GM23338 (cell line): ENCODE measurements around the gene EFHD2.

Experiments used
- CREB1 ChIP-seq: fragments of 250-450 bp; sonication (Bioruptor Pico); IDR thresholded peaks from 2 replicates; pipeline ENCODE4 v1.5.0; 2020; ENCODE audit warnings: low read depth, mild to moderate bottlenecking, moderate library complexity
- CTCF ChIP-seq, 2 experiments: fragments of 200-600 bp in 1 of 2; sonication (generic) in 1 of 2; conservative IDR thresholded peaks; 2 replicates each; pipeline versions ENCODE4 v1.5.1 to v1.6.1; 2016 to 2017; ENCODE audit warnings: antibody characterized with exemption in 2 of 2, low read depth in 2 of 2, mild to moderate bottlenecking in 2 of 2, moderate library complexity in 1 of 2
- ETS1 ChIP-seq: IDR thresholded peaks from 2 replicates; pipeline ENCODE4 v1.6.1; 2016; ENCODE audit warnings: antibody characterized with exemption
- EZH2 ChIP-seq: fragments of 200-600 bp; sonication (generic); IDR thresholded peaks from one replicate; pipeline ENCODE4 v1.8.0; 2017; ENCODE audit warnings: antibody characterized with exemption, mild to moderate bottlenecking, low read depth; ENCODE audit not compliant: unreplicated experiment
- EZH2phosphoT487 ChIP-seq: fragments of 200-600 bp; sonication (generic); IDR thresholded peaks from one replicate; pipeline ENCODE4 v1.8.1; 2018; ENCODE audit warnings: antibody characterized with exemption; ENCODE audit not compliant: unreplicated experiment
- POLR2AphosphoS5 ChIP-seq: IDR thresholded peaks from 2 replicates; pipeline ENCODE4 v1.6.1; 2016; ENCODE audit warnings: antibody characterized with exemption, low read depth
- REST ChIP-seq: IDR thresholded peaks from one replicate; pipeline ENCODE4 v1.6.1; 2018; ENCODE audit warnings: antibody characterized with exemption; ENCODE audit not compliant: unreplicated experiment
- ZNF114 ChIP-seq: fragments of 250-450 bp; sonication (Bioruptor Pico); IDR thresholded peaks from 2 replicates; pipeline ENCODE4 v1.5.0; 2020; ENCODE audit warnings: mild to moderate bottlenecking, moderate library complexity
- ZNF331 ChIP-seq: fragments of 250-450 bp; sonication (Bioruptor Pico); IDR thresholded peaks from 2 replicates; pipeline ENCODE4 v1.5.0; 2020; ENCODE audit warnings: low read depth, mild to moderate bottlenecking, moderate library complexity

- TF ChIP-seq CTCF (conservative IDR thresholded peaks at IDR 0.05; ENCODE audit: low read depth in 2 of 2) (no peak), EZH2phosphoT487 (no peak), EZH2 (no peak), REST (no peak), POLR2AphosphoS5 (no peak), CREB1 (CRISPR knock-in tag) (no peak), ZNF331 (CRISPR knock-in tag) (no peak), ETS1 (no peak), ZNF114 (CRISPR knock-in tag) (no peak)
Observed at GRCh38 chr1:15394258-15394690, 15.4 kb upstream of the EFHD2 start.
